Activated B cell treated with CpG ODN at 0.5 μM for 24 hours (primary cell): ENCODE measurements around the gene NEK10. TPM values are rescaled to one million over a fixed set of nuclear protein-coding genes. Genes with fewer than 3 reads are reported as not detected.

ENCODE experiments used
- ATAC-seq: fragments of 200-7000 bp; cut with Tn5 transposase; one replicate; pipeline ENCODE4 v1.10.0; 2021; ENCODE audit warnings: low read depth, mild to moderate bottlenecking, moderate library complexity
- CTCF ChIA-PET: fragments of 350-600 bp; sonication (Branson Sonifier 250); formaldehyde crosslinking; loops from one replicate; lab custom pipeline; 2021; ENCODE audit warnings: antibody characterized with exemption; lab: Charles Lee
- POLR2A ChIA-PET: fragments of 350-600 bp; sonication (Branson Sonifier 250); formaldehyde crosslinking; loops from one replicate; lab custom pipeline; 2021; ENCODE audit warnings: antibody characterized with exemption; lab: Charles Lee
- DNase-seq: peaks from one replicate; pipeline ENCODE4 v3.0.0; 2022
- H3K27ac Mint-ChIP-seq: one replicate; pipeline ENCODE4 v1.8.0; 2020; ENCODE audit warnings: mixed read lengths
- H3K27me3 Mint-ChIP-seq: one replicate; pipeline ENCODE4 v1.8.0; 2021; ENCODE audit warnings: mixed read lengths
- H3K36me3 Mint-ChIP-seq: one replicate; pipeline ENCODE4 v1.8.0; 2021; ENCODE audit warnings: low read depth, mixed read lengths
- H3K4me1 Mint-ChIP-seq: one replicate; pipeline ENCODE4 v1.8.0; 2021; ENCODE audit warnings: mixed read lengths
- H3K4me3 Mint-ChIP-seq: one replicate; pipeline ENCODE4 v1.8.0; 2020; ENCODE audit warnings: mild to moderate bottlenecking, mixed read lengths
- H3K9me3 Mint-ChIP-seq: one replicate; pipeline ENCODE4 v1.8.0; 2020; ENCODE audit warnings: mixed read lengths
- CTCF ChIP-seq: fragments of 200-600 bp; IDR thresholded peaks from one replicate; pipeline ENCODE4 v1.8.0; 2022; ENCODE audit warnings: antibody characterized with exemption, mild to moderate bottlenecking
- intact Hi-C: fragments of 100-400 bp; cut with micrococcal nuclease; formaldehyde crosslinking; loops from one replicate; pipeline ENCODE4 v1.15.1; 2024
- total RNA-seq: library from RNA; stranded (reverse); gene quantifications from 2 replicates; pipeline ENCODE4 v1.2.3, GENCODE V29; 2022

Gene NEK10
- total RNA-seq, 1 donor from 2014 or later = 0.84 TPM

- intact Hi-C loops = no loop called here
- H3K36me3 Mint-ChIP-seq = no peaks in the 10 kb centered on the region
- TF ChIP-seq CTCF = no peak
- H3K4me3 Mint-ChIP-seq = no peak overlapping the region
- H3K27me3 Mint-ChIP-seq = no peaks in the 10 kb centered on the region
- peaks cover 10% of the 10 kb centered on the region for H3K9me3 Mint-ChIP-seq
- no peak for DNase-seq
- ChIA-PET POLR2A (no interaction called here), CTCF (no interaction called here)
- no peak overlapping the region for H3K27ac Mint-ChIP-seq
- ATAC-seq = no peak
- no peaks in the 10 kb centered on the region for H3K4me1 Mint-ChIP-seq
Measured at GRCh38 chr3:27160146-27160545, 209.0 kb downstream of the NEK10 start.

GRCh38 chr3:27147215-27147614 lies 222.0 kb downstream of the NEK10 start:
- Mint-ChIP-seq H3K27me3 (peaks cover 4% of the 10 kb centered on the region), H3K4me3 (no peak overlapping the region), H3K36me3 (no peaks in the 10 kb centered on the region), H3K4me1 (no peaks in the 10 kb centered on the region), H3K27ac (no peak overlapping the region), H3K9me3 (no peaks in the 10 kb centered on the region)
- ATAC-seq (no peak), DNase-seq (no peak)
- intact Hi-C loops = no loop called here
- ChIA-PET POLR2A (no interaction called here), CTCF (interaction anchor here (1.7 kb wide), 1 partner anchor 13 kb away, joined by 6 read pairs; no protein-coding TSS in a partner anchor)
- TF ChIP-seq CTCF = no peak

- intact Hi-C loops = no loop called here
- no peak for DNase-seq
- POLR2A ChIA-PET = no interaction called here
- no peaks in the 10 kb centered on the region for H3K36me3 Mint-ChIP-seq
- CTCF ChIA-PET = interaction anchor here (1.7 kb wide), 1 partner anchor 12 kb away, joined by 6 read pairs; no protein-coding TSS in a partner anchor
- H3K4me1 Mint-ChIP-seq = no peaks in the 10 kb centered on the region
- peaks cover 1% of the 10 kb centered on the region for H3K27me3 Mint-ChIP-seq
- TF ChIP-seq CTCF = no peak
- no peaks in the 10 kb centered on the region for H3K9me3 Mint-ChIP-seq
- no peak overlapping the region for H3K27ac Mint-ChIP-seq
- H3K4me3 Mint-ChIP-seq = no peak overlapping the region
- ATAC-seq = no peak
Measured at GRCh38 chr3:27146786-27147185, 222.4 kb downstream of the NEK10 start.

GRCh38 chr3:27145719-27146118 lies 223.5 kb downstream of the NEK10 start:
- intact Hi-C loops = no loop called here
- Mint-ChIP-seq H3K27me3 (no peaks in the 10 kb centered on the region), H3K27ac (no peak overlapping the region), H3K36me3 (no peaks in the 10 kb centered on the region), H3K4me1 (no peaks in the 10 kb centered on the region), H3K4me3 (no peak overlapping the region), H3K9me3 (peaks cover 6% of the 10 kb centered on the region)
- ATAC-seq (no peak), DNase-seq (no peak)
- no peak for TF ChIP-seq CTCF
- CTCF ChIA-PET = no interaction called here
- POLR2A ChIA-PET = no interaction called here

GRCh38 chr3:27141668-27142067 lies 227.5 kb downstream of the NEK10 start:
- intact Hi-C loops = no loop called here
- H3K27ac Mint-ChIP-seq = no peak overlapping the region
- H3K36me3 Mint-ChIP-seq = no peaks in the 10 kb centered on the region
- DNase-seq = no peak
- TF ChIP-seq CTCF = no peak
- H3K27me3 Mint-ChIP-seq = no peaks in the 10 kb centered on the region
- H3K4me3 Mint-ChIP-seq = no peak overlapping the region
- ATAC-seq = no peak
- H3K9me3 Mint-ChIP-seq = peaks cover 6% of the 10 kb centered on the region
- POLR2A ChIA-PET = no interaction called here
- H3K4me1 Mint-ChIP-seq = no peaks in the 10 kb centered on the region
- CTCF ChIA-PET = no interaction called here
